Suprapubic skin (tissue), 4 donors: Measurements from ENCODE around the gene CMPK1. TPM values are rescaled to one million over a fixed set of nuclear protein-coding genes. Genes with fewer than 3 reads are reported as not detected.

Source experiments
- DNase-seq, 2 donors: peaks; one replicate each; pipeline ENCODE4 v3.0.0-alpha.2; 2019; ENCODE audit warnings: low spot score in 2 of 2
- H3K27ac ChIP-seq: fragments of 200-600 bp; sonication (generic); one replicate; pipeline ENCODE4 v1.5.1; 2019
- H3K27me3 ChIP-seq: fragments of 200-600 bp; sonication (generic); one replicate; pipeline ENCODE4 v1.5.1; 2019
- H3K36me3 ChIP-seq: fragments of 200-600 bp; sonication (generic); one replicate; pipeline ENCODE4 v1.5.1; 2019
- H3K4me1 ChIP-seq: fragments of 200-600 bp; sonication (generic); one replicate; pipeline ENCODE4 v1.5.1; 2019
- H3K4me3 ChIP-seq: fragments of 200-600 bp; sonication (generic); one replicate; pipeline ENCODE4 v1.5.1; 2019; ENCODE audit warnings: mild to moderate bottlenecking
- H3K9me3 ChIP-seq: fragments of 200-600 bp; sonication (generic); one replicate; pipeline ENCODE4 v1.5.1; 2019
- EP300 ChIP-seq: sonication (generic); formaldehyde crosslinking; IDR thresholded peaks from one replicate; pipeline ENCODE4 v1.6.1; 2017; ENCODE audit warnings: antibody characterized with exemption
- POLR2A ChIP-seq, 2 donors: fragments of 450-650 bp; IDR thresholded peaks; one replicate each; pipeline ENCODE4 v1.6.1; 2017; ENCODE audit warnings: antibody characterized with exemption in 2 of 2, mild to moderate bottlenecking in 2 of 2, moderate library complexity in 2 of 2
- POLR2AphosphoS5 ChIP-seq, 3 donors: sonication (generic); formaldehyde crosslinking; IDR thresholded peaks; one replicate each; pipeline ENCODE4 v1.6.1; 2017; ENCODE audit warnings: antibody characterized with exemption in 3 of 3
- WGBS: methylation state at CpG from one replicate; pipeline ENCODE4 v1.1.5; 2018; 5-methylcytosine and 5-hydroxymethylcytosine counted together
- total RNA-seq, 4 donors: library from RNA; depleted of rRNA; stranded (reverse); fragments of >200 nt; gene quantifications; one replicate each; pipeline ENCODE4 v1.1.0, GENCODE V29; 2016
- TF ChIP-seq, protein P1 (sequence below), 2 donors: fragments of 200-600 bp in 1 of 2; fragments of 450-650 bp in 1 of 2; sonication (generic) in 1 of 2; IDR thresholded peaks; one replicate each; pipeline ENCODE4 v1.5.1; 2016 to 2019; ENCODE audit warnings: antibody characterized with exemption in 2 of 2, mild to moderate bottlenecking in 1 of 2, moderate library complexity in 1 of 2

CMPK1 gene
- total RNA-seq, 4 donors from 2014 or later, result 69.4 to 94.4 (median 81.6) TPM

GRCh38 chr1:47420547-47420946 is 87.0 kb downstream of the CMPK1 start:
- H3K27me3 ChIP-seq, result peaks cover 47% of the 10 kb centered on the region
- TF ChIP-seq, protein P1, sequence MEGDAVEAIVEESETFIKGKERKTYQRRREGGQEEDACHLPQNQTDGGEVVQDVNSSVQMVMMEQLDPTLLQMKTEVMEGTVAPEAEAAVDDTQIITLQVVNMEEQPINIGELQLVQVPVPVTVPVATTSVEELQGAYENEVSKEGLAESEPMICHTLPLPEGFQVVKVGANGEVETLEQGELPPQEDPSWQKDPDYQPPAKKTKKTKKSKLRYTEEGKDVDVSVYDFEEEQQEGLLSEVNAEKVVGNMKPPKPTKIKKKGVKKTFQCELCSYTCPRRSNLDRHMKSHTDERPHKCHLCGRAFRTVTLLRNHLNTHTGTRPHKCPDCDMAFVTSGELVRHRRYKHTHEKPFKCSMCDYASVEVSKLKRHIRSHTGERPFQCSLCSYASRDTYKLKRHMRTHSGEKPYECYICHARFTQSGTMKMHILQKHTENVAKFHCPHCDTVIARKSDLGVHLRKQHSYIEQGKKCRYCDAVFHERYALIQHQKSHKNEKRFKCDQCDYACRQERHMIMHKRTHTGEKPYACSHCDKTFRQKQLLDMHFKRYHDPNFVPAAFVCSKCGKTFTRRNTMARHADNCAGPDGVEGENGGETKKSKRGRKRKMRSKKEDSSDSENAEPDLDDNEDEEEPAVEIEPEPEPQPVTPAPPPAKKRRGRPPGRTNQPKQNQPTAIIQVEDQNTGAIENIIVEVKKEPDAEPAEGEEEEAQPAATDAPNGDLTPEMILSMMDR (IDR thresholded peaks at IDR 0.05), result no peak
- TF ChIP-seq POLR2AphosphoS5 (IDR thresholded peaks at IDR 0.05), result no peak
- no peak for TF ChIP-seq POLR2A (IDR thresholded peaks at IDR 0.05)
- no peak for TF ChIP-seq EP300
- H3K36me3 ChIP-seq, result no peaks in the 10 kb centered on the region
- no peak overlapping the region for H3K27ac ChIP-seq
- peaks cover 9% of the 10 kb centered on the region for H3K4me1 ChIP-seq
- no peaks in the 10 kb centered on the region for H3K9me3 ChIP-seq
- no peak for DNase-seq
- H3K4me3 ChIP-seq, result no peak overlapping the region
- WGBS, result 92% methylated on average over 4 of the region's 4 CpGs

DNA sequence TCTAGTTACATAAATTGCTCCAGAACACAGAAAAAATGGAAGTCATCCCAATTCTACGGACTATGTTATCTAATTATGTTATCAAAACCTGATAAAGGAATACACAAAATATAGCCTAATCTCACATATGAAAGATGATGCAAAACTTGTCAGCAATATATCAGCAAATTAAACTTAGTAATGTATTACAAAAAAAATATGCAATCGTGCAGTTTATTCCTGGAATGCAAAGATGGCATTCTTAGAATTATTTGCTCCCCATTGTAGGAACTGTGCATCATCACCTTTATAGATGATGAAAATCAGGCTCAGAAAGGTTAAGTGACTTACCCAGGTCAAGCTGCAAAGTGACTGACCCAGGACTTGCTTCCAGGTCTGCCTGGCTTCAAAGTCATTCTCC is 90.3 kb downstream of the CMPK1 start:
- Histone ChIP-seq H3K27me3 (peaks cover 19% of the 10 kb centered on the region), H3K36me3 (no peaks in the 10 kb centered on the region), H3K4me3 (no peak overlapping the region), H3K4me1 (no peaks in the 10 kb centered on the region), H3K27ac (no peak overlapping the region), H3K9me3 (no peaks in the 10 kb centered on the region)
- TF ChIP-seq EP300 (no peak), POLR2A (IDR thresholded peaks at IDR 0.05) (no peak), POLR2AphosphoS5 (IDR thresholded peaks at IDR 0.05) (no peak)
- TF ChIP-seq, protein P1 (IDR thresholded peaks at IDR 0.05), result no peak
- WGBS, result 45% methylated on average over 2 of the region's 2 CpGs
- no peak for DNase-seq

GRCh38 chr1:47424336-47424982 is 90.9 kb downstream of the CMPK1 start:
- no peaks in the 10 kb centered on the region for H3K4me1 ChIP-seq
- no peaks in the 10 kb centered on the region for H3K9me3 ChIP-seq
- H3K36me3 ChIP-seq, result no peaks in the 10 kb centered on the region
- H3K4me3 ChIP-seq, result no peak overlapping the region
- H3K27me3 ChIP-seq, result peaks cover 14% of the 10 kb centered on the region
- TF ChIP-seq POLR2A (IDR thresholded peaks at IDR 0.05), result no peak
- TF ChIP-seq, protein P1 (IDR thresholded peaks at IDR 0.05), result peak; percentile 40 to 78
- 5% methylated on average over 6 of the region's 6 CpGs for WGBS
- H3K27ac ChIP-seq, result no peak overlapping the region
- no peak for DNase-seq

Other genes with a start within 250 kb of the CMPK1 start
- gene CYP4A22, start 196.3 kb upstream of the CMPK1 start, total RNA-seq, result not detected
- 100 to 1,000 TPM in 3 of 4 donors, 10 to 100 TPM in 1; 36.8 to 201 (median 153) TPM for gene PDZK1IP1, start 143.8 kb upstream of the CMPK1 start, total RNA-seq
- 1 to 10 TPM in 2 of 4 donors, under 1 TPM in 2; 0.34 to 1.7 (median 1.2) TPM for gene TAL1, start 101.6 kb upstream of the CMPK1 start, total RNA-seq
- 1 to 10 TPM; 2.8 to 4.2 (median 4.0) TPM for gene STIL, start 19.6 kb upstream of the CMPK1 start, total RNA-seq
- gene FOXE3, start 82.5 kb downstream of the CMPK1 start, total RNA-seq, result not detected
- gene FOXD2, start 104.3 kb downstream of the CMPK1 start, total RNA-seq, result under 1 TPM in 3 of 4 donors, not detected in 1; 0.34 to 0.39 (median 0.38) TPM